DND-41 (cell line): ENCODE measurements around the gene SGSM2.

ENCODE experiments used
- EZH2 ChIP-seq: IDR thresholded peaks from 3 replicates; pipeline ENCODE4 v1.6.1; 2012; ENCODE audit warnings: borderline replicate concordance, low read depth, mild to moderate bottlenecking, moderate library complexity, low read length, inconsistent platforms; ENCODE audit not compliant: severe bottlenecking
- TF ChIP-seq, protein P1 (sequence below): IDR thresholded peaks from 2 replicates; pipeline ENCODE4 v1.5.1; 2012; ENCODE audit warnings: borderline replicate concordance, low read length, moderate library complexity, mild to moderate bottlenecking; ENCODE audit not compliant: poor library complexity, severe bottlenecking; ENCODE audit errors: extremely low read depth

DNA sequence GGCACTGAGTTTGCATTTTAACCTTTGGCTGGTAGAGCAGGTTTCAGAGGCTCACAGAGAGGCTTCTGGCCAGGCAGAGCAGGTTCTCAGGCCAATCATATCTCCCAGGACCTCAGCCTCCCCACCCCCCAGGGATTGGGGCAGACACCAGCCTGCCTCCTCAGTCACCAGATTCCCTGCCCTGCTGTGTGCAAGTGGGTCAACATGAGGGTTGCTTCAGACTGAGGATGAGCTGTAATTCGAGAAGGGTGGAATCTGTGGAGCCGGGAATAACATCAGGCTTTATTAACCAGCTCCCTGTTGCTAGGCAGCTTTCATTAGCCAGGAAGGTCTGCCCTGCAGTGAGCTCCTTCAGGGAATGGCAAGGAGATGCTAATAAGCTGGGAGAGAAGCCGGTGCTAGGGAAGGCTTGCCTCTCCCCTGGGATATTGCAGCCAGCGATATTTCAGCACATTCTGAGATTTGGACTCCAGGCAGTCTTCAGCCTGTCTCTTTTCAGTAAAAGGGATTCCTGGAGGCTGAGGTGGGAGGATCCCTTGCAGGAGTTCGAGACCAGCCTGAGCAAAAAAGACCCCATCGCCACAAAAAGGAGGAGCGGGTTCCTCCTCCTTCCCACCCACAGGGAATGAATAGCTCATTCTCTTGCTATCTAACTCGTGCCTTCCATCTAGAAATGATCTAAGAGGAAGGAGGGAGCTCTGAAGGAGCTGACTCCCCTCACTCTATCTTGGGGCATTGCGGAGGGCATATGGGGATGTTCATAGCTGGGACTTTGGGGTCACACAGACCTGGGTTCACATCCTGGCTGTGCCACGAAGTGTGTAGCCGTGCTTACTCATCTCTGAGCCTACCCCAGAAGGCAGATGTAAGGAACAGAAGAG, 10.7 kb downstream of the SGSM2 start:
- TF ChIP-seq, protein P1, sequence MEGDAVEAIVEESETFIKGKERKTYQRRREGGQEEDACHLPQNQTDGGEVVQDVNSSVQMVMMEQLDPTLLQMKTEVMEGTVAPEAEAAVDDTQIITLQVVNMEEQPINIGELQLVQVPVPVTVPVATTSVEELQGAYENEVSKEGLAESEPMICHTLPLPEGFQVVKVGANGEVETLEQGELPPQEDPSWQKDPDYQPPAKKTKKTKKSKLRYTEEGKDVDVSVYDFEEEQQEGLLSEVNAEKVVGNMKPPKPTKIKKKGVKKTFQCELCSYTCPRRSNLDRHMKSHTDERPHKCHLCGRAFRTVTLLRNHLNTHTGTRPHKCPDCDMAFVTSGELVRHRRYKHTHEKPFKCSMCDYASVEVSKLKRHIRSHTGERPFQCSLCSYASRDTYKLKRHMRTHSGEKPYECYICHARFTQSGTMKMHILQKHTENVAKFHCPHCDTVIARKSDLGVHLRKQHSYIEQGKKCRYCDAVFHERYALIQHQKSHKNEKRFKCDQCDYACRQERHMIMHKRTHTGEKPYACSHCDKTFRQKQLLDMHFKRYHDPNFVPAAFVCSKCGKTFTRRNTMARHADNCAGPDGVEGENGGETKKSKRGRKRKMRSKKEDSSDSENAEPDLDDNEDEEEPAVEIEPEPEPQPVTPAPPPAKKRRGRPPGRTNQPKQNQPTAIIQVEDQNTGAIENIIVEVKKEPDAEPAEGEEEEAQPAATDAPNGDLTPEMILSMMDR, result no peak
- TF ChIP-seq EZH2, result no peak
